SK-N-SH treated with all-trans-retinoic acid at 6 μM for 48 hours (cell line): Measurements from ENCODE around the gene ARHGAP1.
"Not testable (repeated sequence)": the region's sequence is repeated elsewhere in the genome, so short reads cannot be mapped to it uniquely, and the experiment has no call there.

Source experiments
- ATAC-seq: fragments of 200-7000 bp; cut with Tn5 transposase; 3 replicates; pipeline ENCODE4 v1.9.1; 2020; ENCODE audit warnings: mild to moderate bottlenecking, moderate library complexity
- ARNTL ChIP-seq: fragments of 450-650 bp; formaldehyde crosslinking; IDR thresholded peaks from 2 replicates; pipeline ENCODE4 v1.5.0; 2020; ENCODE audit warnings: low read depth, mild to moderate bottlenecking, moderate library complexity, borderline replicate concordance
- BACH2 ChIP-seq: fragments of 250-450 bp; sonication (Bioruptor Pico); IDR thresholded peaks from 2 replicates; pipeline ENCODE4 v1.9.0; 2021; ENCODE audit warnings: mild to moderate bottlenecking, borderline replicate concordance
- CREB5 ChIP-seq: fragments of 250-450 bp; sonication (Bioruptor Pico); IDR thresholded peaks from 2 replicates; pipeline ENCODE4 v1.5.1; 2020; ENCODE audit warnings: low read depth, mild to moderate bottlenecking, moderate library complexity
- CSDC2 ChIP-seq: fragments of 250-450 bp; sonication (Bioruptor Pico); IDR thresholded peaks from 2 replicates; pipeline ENCODE4 v1.5.0; 2020; ENCODE audit warnings: mild to moderate bottlenecking, moderate library complexity
- CSRNP3 ChIP-seq: fragments of 250-450 bp; sonication (Bioruptor Pico); IDR thresholded peaks from 2 replicates; pipeline ENCODE4 v1.5.1; 2021; ENCODE audit warnings: mild to moderate bottlenecking, moderate library complexity
- ESRRG ChIP-seq: fragments of 250-450 bp; sonication (Bioruptor Pico); IDR thresholded peaks from 2 replicates; pipeline ENCODE4 v1.6.1; 2021; ENCODE audit warnings: mild to moderate bottlenecking
- GLIS3 ChIP-seq: fragments of 250-450 bp; sonication (Bioruptor Pico); IDR thresholded peaks from 2 replicates; pipeline ENCODE4 v1.5.0; 2020; ENCODE audit warnings: mild to moderate bottlenecking, moderate library complexity
- ISL1 ChIP-seq: fragments of 250-450 bp; sonication (Bioruptor Pico); IDR thresholded peaks from 2 replicates; pipeline ENCODE4 v2.1.2; 2022; ENCODE audit warnings: mild to moderate bottlenecking, moderate library complexity
- OSR1 ChIP-seq: fragments of 250-450 bp; sonication (Bioruptor Pico); IDR thresholded peaks from 2 replicates; pipeline ENCODE4 v1.8.0; 2022; ENCODE audit warnings: moderate library complexity, mild to moderate bottlenecking, inconsistent platforms
- PATZ1 ChIP-seq: fragments of 250-450 bp; sonication (Bioruptor Pico); IDR thresholded peaks from 2 replicates; pipeline ENCODE4 v1.8.0; 2020; ENCODE audit warnings: mild to moderate bottlenecking, moderate library complexity, borderline replicate concordance
- POU6F1 ChIP-seq: fragments of 250-450 bp; sonication (Bioruptor Pico); IDR thresholded peaks from 2 replicates; pipeline ENCODE4 v1.8.0; 2021; ENCODE audit warnings: low read depth, mild to moderate bottlenecking, moderate library complexity, borderline replicate concordance
- PPARA ChIP-seq: fragments of 250-450 bp; sonication (Bioruptor Pico); IDR thresholded peaks from 2 replicates; pipeline ENCODE4 v1.5.0; 2020; ENCODE audit warnings: mild to moderate bottlenecking, borderline replicate concordance
- RARB ChIP-seq: fragments of 250-450 bp; sonication (Bioruptor Pico); IDR thresholded peaks from 2 replicates; pipeline ENCODE4 v1.8.0; 2021; ENCODE audit warnings: mild to moderate bottlenecking, moderate library complexity
- SNAI2 ChIP-seq: fragments of 250-450 bp; sonication (Bioruptor Pico); IDR thresholded peaks from 2 replicates; pipeline ENCODE4 v1.5.0; 2020; ENCODE audit warnings: mild to moderate bottlenecking, moderate library complexity
- TCF4 ChIP-seq: fragments of 250-450 bp; sonication (Bioruptor Pico); IDR thresholded peaks from 2 replicates; pipeline ENCODE4 v1.8.0; 2021; ENCODE audit warnings: mild to moderate bottlenecking, moderate library complexity, borderline replicate concordance
- TOX ChIP-seq: fragments of 250-450 bp; sonication (Bioruptor Pico); IDR thresholded peaks from 2 replicates; pipeline ENCODE4 v1.8.0; 2021; ENCODE audit warnings: mild to moderate bottlenecking, moderate library complexity, borderline replicate concordance
- TSHZ2 ChIP-seq: fragments of 250-450 bp; sonication (Bioruptor Pico); IDR thresholded peaks from 2 replicates; pipeline ENCODE4 v1.5.0; 2020; ENCODE audit warnings: mild to moderate bottlenecking, moderate library complexity
- ZC3H10 ChIP-seq: fragments of 250-450 bp; sonication (Bioruptor Pico); IDR thresholded peaks from 2 replicates; pipeline ENCODE4 v1.5.1; 2021; ENCODE audit warnings: mild to moderate bottlenecking, moderate library complexity
- ZFP3 ChIP-seq: fragments of 250-450 bp; sonication (Bioruptor Pico); IDR thresholded peaks from 2 replicates; pipeline ENCODE4 v1.5.0; 2020; ENCODE audit warnings: mild to moderate bottlenecking, moderate library complexity
- ZFP30 ChIP-seq: fragments of 450-650 bp; formaldehyde crosslinking; IDR thresholded peaks from 2 replicates; pipeline ENCODE4 v1.5.0; 2022; ENCODE audit warnings: mild to moderate bottlenecking, moderate library complexity
- ZNF565 ChIP-seq: fragments of 450-650 bp; formaldehyde crosslinking; conservative IDR thresholded peaks from 2 replicates; pipeline ENCODE4 v1.5.0; 2020; ENCODE audit warnings: low read depth, mild to moderate bottlenecking, moderate library complexity
- ZNF8 ChIP-seq: fragments of 450-650 bp; formaldehyde crosslinking; IDR thresholded peaks from 2 replicates; pipeline ENCODE4 v1.5.0; 2020; ENCODE audit warnings: mild to moderate bottlenecking, moderate library complexity

The ARHGAP1 gene

GRCh38 chr11:46710821-46711269 is 10.4 kb upstream of the ARHGAP1 start:
- TF ChIP-seq TSHZ2 (CRISPR knock-in tag) (no peak), POU6F1 (no peak), CSDC2 (CRISPR knock-in tag) (no peak), ZNF8 (CRISPR knock-in tag) (no peak), CREB5 (no peak), ZFP3 (no peak), ZFP30 (CRISPR knock-in tag) (no peak), PPARA (CRISPR knock-in tag) (no peak), ESRRG (CRISPR knock-in tag) (no peak), ISL1 (CRISPR knock-in tag) (no peak), BACH2 (CRISPR knock-in tag) (no peak), ARNTL (CRISPR knock-in tag) (no peak), ZNF565 (CRISPR knock-in tag) (no peak), OSR1 (CRISPR knock-in tag) (no peak), RARB (CRISPR knock-in tag) (no peak), TCF4 (CRISPR knock-in tag) (no peak), TOX (CRISPR knock-in tag) (no peak), SNAI2 (CRISPR knock-in tag) (no peak)
- ATAC-seq: peak; percentile 87

- not testable (repeated sequence) for ATAC-seq
These were observed 8.9 kb upstream of the ARHGAP1 start for GRCh38 chr11:46709351-46709750.

GRCh38 chr11:46706886-46707285 is 6.5 kb upstream of the ARHGAP1 start:
- ATAC-seq: no peak

More at GRCh38 chr11:46706886-46707285, 6.5 kb upstream of the ARHGAP1 start:
- TF ChIP-seq ARNTL (CRISPR knock-in tag): no peak
- TF ChIP-seq CREB5: no peak
- no peak for TF ChIP-seq CSDC2 (CRISPR knock-in tag)
- no peak for TF ChIP-seq ZFP3
- TF ChIP-seq ZFP30 (CRISPR knock-in tag): no peak
- no peak for TF ChIP-seq GLIS3 (CRISPR knock-in tag)
- TF ChIP-seq ZNF8 (CRISPR knock-in tag): no peak
- TF ChIP-seq PATZ1: no peak
- TF ChIP-seq CSRNP3 (CRISPR knock-in tag): no peak
- no peak for TF ChIP-seq TCF4 (CRISPR knock-in tag)
- no peak for TF ChIP-seq TOX (CRISPR knock-in tag)
- no peak for TF ChIP-seq OSR1 (CRISPR knock-in tag)
- no peak for TF ChIP-seq ZC3H10 (CRISPR knock-in tag)
